ENCODE results near the gene ACTL10. TPM values are rescaled to one million over a fixed set of nuclear protein-coding genes. Genes with fewer than 3 reads are reported as not detected.

ACTL10 gene
- total RNA-seq, 2 donors from 2014 or later, result 3.9 to 8.0 TPM

DNA sequence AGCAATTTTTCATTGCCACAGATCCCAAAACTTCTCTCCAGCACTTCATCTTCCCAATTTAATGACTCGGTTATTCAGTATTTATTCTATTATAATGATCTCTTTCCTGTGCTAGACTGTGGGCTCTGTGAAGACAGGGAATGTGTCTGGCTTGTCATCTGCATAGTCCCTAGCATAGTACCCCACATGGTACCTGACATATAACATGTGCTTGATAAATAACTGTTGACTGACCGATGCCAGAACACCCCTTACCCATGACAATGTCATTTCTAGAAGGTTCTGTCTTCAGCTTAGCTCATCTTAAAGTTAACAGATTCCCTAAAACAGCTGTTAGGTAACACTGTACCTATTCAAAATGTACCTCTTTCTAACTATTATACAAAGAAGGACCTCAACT, 49.8 kb downstream of the ACTL10 start:
- no peaks in the 10 kb centered on the region for H3K4me1 ChIP-seq
- H3K27me3 ChIP-seq, result no peaks in the 10 kb centered on the region
- H3K4me3 ChIP-seq, result no peak overlapping the region
- H3K9ac ChIP-seq (ENCODE audit: low read depth in 2 of 2, low read length in 2 of 2), result no peak overlapping the region
- no peaks in the 10 kb centered on the region for H3K36me3 ChIP-seq
- no peak overlapping the region for H3K27ac ChIP-seq
- TF ChIP-seq, protein P1, sequence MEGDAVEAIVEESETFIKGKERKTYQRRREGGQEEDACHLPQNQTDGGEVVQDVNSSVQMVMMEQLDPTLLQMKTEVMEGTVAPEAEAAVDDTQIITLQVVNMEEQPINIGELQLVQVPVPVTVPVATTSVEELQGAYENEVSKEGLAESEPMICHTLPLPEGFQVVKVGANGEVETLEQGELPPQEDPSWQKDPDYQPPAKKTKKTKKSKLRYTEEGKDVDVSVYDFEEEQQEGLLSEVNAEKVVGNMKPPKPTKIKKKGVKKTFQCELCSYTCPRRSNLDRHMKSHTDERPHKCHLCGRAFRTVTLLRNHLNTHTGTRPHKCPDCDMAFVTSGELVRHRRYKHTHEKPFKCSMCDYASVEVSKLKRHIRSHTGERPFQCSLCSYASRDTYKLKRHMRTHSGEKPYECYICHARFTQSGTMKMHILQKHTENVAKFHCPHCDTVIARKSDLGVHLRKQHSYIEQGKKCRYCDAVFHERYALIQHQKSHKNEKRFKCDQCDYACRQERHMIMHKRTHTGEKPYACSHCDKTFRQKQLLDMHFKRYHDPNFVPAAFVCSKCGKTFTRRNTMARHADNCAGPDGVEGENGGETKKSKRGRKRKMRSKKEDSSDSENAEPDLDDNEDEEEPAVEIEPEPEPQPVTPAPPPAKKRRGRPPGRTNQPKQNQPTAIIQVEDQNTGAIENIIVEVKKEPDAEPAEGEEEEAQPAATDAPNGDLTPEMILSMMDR (IDR thresholded peaks at IDR 0.05), result no peak
- intact Hi-C loops (cut with DNase I), result no loop called here
- H3K9me3 ChIP-seq, result no peaks in the 10 kb centered on the region
- DNase-seq, result no peak

Other genes starting within 250 kb of the ACTL10 start
- 1 to 10 TPM; 4.5 to 5.7 TPM for gene SNTA1, start 223.2 kb upstream of the ACTL10 start, total RNA-seq
- gene CBFA2T2, start 176.8 kb upstream of the ACTL10 start, total RNA-seq, result 10 to 100 TPM; 20.9 to 23.8 TPM
- gene C20orf144, start 4.6 kb upstream of the ACTL10 start, total RNA-seq, result under 1 TPM in 1 of 2 donors, not detected in 1; 0.30 TPM
- 10 to 100 TPM; 30.3 to 61.3 TPM for gene NECAB3, start 7.5 kb downstream of the ACTL10 start, total RNA-seq
- 10 to 100 TPM in 1 of 2 donors, 1 to 10 TPM in 1; 4.6 to 23.3 TPM for gene E2F1, start 19.4 kb downstream of the ACTL10 start, total RNA-seq
- 10 to 100 TPM; 13.2 to 18.1 TPM for gene PXMP4, start 53.4 kb downstream of the ACTL10 start, total RNA-seq
- 1 to 10 TPM; 2.7 to 6.1 TPM for gene ZNF341, start 65.1 kb downstream of the ACTL10 start, total RNA-seq
- gene CHMP4B, start 144.4 kb downstream of the ACTL10 start, total RNA-seq, result 100 to 1,000 TPM; 165 to 227 TPM